ENCODE results near the gene RPS24.
A peak's percentile ranks its signal among the peaks of the same experiment; 100 is the strongest.
"Not testable (repeated sequence)": the region's sequence is repeated elsewhere in the genome, so short reads cannot be mapped to it uniquely, and the experiment has no call there.

Gene RPS24
- total RNA-seq: 683 to 952 (median 837) reads per million in 4 donors

DNA sequence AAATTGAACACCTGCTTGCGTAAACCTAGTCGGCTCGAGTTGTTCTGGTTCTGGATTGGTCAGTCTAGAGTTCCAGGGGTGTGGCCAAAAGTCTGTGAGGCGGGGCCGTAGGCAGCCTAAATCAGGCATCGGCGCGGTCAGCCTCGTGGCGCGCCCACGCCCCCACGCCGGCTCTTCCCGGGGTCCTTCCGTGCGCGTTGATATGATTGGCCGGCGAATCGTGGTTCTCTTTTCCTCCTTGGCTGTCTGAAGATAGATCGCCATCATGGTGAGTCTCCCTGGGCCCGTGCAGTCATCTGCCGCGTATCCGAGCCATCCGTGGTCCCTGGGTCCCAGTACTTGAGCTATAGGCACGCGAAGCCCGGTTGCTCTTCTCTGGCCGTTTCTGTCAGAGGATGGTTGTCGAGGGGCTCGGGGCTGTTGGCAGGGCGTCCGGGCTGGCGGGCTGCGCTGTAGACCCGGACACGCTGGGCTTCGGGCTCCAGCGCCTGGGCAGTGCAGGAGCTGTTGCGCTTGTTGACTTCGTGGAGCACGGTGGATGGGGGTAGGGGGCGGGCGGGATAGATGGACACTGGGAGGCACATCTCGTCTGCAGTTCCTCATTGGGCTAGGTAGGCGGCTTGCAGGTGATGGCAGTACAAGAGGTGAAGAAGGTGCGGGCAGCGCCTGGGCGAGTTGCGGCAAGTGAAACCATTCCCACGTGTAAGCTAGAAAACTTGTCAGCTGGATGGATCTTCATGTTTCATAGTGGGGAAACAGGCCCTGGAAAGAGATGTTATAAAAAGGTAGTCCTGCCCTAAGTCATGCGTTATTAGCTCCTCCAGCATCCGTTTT, at the start of gene RPS24:
TSS of gene RPS24 (plus strand) at position 227 of the 834 bp plus-strand sequence. CDS start at position 266, 39 bp downstream.
- DNase-seq: peak; percentile 84 to 97 (median 92)

DNA sequence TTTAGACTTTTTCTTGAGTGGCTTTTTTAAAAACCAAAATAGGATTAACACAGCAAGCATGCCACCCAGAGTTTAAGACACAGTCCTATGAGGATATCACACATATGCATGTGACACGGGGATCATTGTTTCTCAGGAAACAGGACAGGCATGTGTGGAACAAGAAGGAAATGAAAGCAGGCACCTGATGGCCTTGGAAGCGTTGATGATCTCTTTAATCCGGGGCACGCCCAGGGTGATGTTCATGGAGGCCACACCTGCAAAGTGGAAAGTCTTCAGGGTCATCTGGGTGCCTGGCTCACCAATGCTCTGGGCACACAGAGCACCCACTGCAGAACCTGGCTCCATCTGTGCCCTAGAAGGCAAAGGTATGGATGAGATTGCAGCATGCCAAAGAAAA, 48.7 kb upstream of the RPS24 start:
- DNase-seq: no peak

DNA sequence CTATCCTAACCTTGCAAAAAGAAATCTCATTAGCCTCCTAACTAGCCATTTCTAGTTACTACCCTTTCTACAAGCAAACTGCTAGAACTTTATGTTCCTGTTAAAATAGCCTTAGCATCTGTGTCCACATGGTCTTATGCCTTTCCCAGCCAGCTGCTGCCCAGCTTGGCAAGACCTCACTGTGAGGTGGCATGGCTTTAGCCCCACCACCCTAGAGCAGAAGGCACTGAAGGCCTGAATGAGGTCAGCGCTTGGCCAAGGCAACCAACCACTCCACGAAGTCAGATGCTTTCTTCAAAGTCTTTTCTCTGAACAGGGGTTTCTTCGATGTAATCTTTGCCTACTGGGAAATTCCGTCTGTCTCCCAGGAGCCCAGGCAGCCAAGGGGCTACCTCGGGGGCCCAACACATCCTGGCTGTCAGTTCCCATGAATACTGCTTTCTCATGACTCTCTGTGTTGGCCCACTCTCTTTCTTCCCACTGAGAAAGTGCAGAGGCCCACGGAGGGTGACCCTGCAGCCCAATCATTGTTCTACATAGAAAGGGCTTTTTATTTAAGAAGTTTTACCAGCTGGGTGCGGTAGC, 45.9 kb upstream of the RPS24 start:
- no peak for DNase-seq

DNA sequence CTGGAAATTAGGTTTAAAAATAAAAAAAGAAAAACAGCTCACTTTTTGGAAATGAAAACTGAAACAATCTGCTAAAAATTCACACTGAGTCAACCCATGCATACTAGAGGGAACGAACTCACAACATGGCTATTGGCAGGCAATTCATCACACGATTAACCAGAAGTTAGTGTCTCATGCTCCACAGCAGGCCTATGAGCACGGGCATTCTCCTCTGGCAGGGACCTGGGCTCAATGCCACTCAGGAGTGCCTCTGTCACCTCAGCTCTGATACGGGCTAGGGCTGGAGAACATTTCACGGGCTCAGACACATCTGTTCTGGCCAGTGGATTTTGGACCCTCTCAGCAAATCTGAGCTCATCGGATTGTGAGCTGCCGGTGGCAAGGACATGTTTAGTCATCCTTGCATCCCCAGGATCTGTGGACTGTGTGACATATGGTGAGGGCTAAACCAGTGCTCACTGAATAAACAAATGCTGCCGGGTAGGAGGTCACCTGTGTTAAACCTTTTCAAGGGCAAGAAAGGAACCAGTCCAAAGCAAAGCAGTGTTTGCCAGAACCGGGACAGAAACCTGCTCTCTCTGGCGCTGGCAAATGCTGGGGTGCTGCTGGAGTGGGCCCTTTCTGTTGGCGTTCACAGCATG, 44.5 kb upstream of the RPS24 start:
- no peak for DNase-seq

DNA sequence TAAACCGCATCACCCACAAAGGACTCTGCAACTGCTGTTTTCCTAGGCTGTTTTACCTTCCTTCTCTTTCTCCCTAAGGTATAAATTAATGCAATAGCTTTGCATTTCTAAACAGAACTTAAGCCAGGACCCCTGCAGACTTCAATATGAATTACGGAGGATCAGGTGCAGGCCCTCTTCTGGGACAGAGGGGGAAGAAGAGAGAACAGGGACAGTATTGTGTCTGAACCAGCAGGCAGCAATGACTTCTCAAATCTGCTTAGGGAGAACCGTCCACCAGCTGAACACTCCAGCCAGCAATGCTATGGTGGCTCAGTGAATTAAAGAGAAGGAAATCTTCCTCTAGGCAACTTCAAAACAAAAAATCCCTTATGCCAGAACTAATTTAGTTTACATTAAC, 40.0 kb upstream of the RPS24 start:
- no peak for DNase-seq

DNA sequence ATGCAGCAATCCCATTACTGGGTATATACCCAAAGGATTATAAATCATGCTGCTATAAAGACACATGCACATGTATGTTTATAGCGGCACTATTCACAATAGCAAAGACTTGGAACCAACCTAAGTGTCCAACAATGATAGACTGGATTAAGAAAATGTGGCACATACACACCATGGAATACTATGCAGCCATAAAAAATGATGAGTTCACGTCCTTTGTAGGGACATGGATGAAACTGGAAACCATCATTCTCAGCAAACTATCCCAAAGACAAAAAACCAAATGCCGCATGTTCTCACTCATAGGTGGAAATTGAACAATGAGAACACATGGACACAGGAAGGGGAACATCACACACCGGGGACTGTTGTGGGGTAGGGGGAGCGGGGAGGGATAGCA, 34.9 kb upstream of the RPS24 start:
- DNase-seq: not testable (repeated sequence)

DNA sequence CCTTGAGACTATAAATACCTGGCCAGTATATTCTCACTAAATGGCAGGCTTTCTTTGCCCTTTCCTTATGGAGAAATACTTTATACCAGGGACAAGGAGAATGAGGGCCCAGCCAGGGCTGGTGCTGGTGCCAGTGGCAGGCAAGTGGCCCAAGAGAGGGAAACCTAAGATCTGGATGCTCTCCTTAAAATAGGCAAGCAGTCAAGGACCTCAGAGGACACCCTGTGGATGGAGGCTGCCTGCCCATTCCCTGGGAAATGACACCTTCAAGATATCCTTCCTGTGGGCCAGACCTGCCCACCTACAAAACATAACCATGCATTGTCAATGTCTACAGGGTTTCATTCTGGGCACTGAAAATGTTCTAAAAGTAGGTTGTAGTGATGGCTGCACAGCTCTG, 33.5 kb upstream of the RPS24 start:
- DNase-seq: no peak

DNA sequence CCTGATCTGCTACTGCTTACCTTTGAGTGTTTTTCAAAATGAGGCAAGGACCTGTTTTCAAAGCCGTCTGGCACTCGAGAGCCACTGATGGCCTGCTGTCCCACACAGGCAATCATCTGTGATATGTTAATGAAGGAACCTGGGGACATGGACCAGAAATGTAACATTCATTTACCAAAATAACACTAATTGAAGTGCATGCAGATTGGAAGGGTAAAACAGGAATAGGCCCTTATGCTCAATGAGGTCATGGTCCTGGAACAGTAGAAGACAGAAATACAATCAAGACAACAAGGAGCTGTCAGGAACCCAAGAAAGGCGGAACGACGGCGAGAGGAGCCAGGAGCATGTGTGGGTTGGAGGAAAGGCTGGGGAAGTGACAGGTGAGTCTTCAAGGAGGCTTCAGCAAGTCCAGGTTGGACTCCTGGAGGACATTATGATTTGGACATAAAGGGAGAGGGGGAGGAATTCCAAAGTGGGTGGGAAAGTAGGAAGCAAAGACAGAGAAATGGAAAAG, 32.6 kb upstream of the RPS24 start:
- DNase-seq: no peak

DNA sequence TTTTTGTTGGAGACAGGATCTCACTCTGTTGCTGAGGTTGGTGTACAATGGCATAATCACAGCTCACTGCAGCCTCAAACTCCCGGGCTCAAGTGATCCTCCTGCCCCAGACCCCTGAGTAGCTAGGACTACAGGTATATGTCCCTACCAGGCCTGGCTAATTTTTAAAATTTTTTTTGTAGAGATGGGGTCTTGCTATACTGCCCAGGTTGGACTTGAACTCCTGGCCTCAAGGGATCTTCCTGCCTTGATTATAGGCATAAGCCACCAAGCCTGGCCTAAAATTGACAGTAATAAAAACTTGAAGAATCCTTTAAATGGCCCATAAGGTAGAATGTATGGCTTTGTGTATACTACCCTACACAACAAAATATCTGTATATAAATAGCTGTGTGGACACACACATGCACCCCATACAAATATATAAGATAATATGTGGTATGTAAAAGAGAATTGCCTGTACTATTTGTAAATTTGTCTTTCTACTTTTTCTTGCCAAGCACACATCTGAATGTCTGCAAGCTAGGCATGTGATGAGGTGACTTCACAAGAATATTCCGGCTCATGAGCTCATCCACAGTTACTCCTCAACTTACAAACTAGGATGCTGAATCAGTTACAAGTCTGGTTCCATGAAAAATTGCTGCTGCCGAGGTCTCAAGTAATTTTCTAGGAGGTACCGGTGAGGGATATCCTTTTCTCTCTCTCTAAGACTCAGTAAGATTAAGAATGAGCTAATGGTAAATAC, 30.9 kb upstream of the RPS24 start:
- no peak for DNase-seq

DNA sequence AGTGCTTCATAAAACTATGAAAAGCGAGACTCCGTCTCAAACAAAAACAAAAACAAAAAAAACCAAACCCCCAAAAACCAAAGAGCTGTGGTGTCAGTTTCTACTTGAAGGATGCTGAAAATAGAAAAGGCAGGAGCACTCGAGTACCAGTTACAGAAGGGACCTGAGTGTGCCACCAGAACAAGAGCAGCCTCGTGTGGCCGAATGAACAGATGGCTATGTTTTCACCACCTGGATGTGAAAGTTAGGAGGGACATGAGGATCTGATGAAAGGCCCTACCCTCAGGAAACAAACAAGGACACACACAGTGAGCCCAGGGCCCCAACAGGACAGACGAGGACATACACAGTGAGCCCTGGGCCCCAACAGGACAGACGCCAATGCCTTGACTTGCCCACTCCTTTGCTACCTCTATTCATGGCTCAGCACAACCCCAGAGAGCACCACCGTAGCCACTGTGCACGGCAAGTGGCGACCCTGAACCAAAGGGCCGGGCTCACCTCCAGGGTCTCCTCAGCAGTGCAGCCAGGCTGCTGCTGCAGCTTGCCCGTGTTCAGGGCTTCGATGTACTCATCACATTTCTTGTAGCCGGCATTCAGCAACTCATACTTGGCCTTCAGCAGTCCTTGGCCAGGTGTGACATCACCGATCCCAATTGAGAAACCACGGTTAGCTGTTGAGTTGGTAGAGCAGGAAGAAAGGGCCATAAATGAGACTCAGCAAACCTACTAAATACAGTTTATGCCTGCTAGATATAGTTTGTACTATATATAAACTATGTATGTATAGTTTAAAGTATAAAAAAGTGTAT, 29.2 kb upstream of the RPS24 start:
- DNase-seq: no peak

DNA sequence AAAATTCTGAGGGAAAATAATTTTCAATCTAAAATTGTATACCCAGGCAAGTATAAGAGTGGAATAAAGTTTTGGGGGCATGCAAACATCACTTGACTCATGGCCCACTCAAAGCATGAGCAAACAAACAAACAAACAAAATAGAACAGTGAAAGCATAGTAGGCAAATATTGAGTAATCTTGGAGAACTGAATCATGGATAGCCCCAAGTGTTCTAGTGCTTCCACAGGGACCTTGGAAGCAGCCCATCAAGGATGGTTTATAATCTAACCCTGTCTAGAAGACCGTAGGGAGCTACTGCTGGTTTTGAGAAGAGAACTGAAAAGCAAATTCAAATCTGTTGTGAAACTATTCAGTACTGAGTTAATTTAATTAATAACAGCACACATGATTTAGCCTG, 26.5 kb upstream of the RPS24 start:
- no peak for DNase-seq

DNA sequence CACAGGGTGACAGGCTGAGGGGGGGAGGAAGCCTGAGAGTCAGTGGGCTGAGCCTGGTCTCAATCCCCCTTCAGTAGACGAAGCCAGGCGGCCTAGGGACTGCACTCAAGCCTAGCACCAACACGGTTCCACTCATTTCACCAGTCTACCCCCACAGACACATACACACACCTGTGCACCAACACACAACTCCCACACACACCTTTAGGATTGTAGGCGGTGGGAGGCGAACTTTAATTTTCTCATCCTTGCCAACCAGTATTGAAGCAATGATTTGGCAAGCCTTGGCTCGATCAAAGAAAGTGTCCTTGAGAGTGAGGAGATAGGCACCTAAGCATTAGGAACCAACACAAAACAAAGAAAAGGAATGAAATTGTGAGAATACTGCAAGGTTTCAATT, 24.0 kb upstream of the RPS24 start:
- DNase-seq: no peak

DNA sequence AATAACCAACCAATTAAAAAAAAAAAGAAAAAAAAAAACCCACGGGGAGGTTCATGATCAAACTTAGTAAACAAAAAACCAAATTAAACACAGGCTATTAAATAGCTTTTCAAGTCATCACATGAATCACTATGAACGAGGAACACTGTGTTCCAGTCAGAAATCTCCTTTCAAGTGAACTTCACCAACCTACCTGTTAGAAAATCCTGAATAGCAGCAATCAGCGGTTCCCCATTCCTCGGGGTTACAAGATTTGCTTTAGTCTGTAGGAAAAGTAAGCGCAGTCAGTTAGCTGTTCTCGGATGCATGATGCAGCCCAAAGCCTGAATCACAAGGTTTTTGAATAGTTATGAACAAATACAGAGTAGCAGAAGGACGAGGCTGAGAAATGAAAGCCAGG, 23.4 kb upstream of the RPS24 start:
- DNase-seq: no peak

DNA sequence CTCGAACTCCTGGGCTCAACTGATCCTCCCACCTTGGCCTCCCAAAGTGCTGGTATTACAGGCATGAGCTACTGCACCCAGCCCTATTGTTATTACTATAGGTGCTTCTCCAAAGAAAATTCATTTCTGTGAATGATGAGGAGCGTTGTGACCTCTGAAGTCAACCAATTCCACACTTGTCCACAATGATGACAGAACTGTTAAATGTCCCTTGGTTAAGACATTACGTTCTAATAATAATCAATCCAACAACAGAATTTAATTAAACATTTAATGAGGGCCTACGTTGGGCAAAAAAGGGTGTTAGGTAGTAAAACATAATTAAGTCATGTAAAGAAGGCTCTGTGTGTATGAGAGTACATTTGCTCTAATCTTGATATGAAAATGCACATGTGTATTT, 22.6 kb upstream of the RPS24 start:
- DNase-seq: no peak

DNA sequence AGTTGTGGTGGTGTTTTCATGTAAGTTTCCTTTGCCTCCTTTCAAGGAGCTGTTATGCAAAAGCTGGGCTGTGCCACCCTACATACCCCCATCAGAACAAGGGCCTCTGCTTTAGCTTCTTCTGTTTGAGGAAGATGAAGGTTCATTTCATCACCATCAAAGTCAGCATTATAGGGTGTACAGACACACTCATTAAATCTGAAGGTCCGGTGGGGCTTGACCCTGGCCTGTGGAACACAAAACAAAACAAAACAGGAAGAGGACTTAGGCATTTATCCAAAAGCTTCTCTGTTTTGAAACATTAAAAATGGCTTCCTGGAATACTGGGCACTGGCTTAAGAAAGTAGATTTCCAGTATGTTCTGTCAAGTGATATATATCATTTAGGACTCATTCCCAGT, 20.1 kb upstream of the RPS24 start:
- DNase-seq: no peak

DNA sequence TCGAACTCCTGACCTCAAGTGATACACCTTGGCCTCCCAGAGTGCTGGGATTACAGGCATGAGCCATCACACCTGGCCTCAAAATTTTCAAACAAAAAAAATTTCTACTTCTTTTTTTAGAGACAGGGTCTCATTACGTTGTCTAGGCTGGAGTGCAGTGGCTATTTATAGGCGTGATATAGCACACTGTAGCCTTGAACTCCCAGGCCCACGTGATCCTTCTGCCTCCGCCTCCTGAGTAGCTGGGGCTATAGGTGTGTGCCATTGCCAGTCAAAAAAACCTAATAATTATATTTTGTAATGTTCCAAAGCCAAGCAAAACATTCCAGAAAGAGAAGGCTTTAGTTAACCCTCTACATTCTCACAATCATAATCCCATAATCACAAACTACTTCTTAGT, 18.1 kb upstream of the RPS24 start:
- no peak for DNase-seq

DNA sequence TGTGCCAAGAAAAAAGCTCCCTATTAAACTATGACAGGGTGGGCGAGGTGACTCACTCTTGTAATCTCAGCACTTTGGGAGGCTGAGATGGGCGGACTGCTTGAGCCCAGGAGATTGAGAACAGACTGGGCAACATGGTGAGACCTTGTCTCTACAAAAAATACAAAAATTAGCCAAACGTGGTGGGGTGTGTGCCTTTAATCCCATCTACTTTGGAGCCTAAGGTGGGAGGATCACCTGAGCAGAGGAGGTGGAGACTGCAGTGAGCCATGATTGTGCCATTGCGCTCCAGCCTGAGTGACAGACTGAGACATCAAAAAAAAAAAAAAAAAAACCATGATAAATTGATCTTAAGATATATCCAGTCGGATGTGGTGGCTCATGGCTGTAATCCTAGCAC, 15.8 kb upstream of the RPS24 start:
- no peak for DNase-seq

DNA sequence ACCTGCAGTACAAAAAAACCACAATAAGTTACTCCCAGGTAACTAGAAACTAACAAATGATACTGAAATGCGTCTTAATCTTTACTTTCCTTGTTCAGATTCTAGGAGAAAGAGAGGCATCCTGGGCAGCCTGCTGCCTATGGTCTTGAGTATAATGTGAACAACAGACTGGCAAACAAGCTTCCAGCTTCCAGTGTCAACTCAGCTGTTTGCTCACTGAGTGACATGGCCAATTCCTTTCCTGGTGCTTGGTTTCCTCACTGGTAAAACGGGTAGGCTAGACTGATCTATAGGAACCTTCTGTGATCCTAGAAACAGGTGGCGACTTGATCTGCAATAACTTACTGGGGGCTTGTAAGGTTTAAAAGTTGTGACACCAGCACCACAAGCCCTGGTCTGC, 14.4 kb upstream of the RPS24 start:
- no peak for DNase-seq

DNA sequence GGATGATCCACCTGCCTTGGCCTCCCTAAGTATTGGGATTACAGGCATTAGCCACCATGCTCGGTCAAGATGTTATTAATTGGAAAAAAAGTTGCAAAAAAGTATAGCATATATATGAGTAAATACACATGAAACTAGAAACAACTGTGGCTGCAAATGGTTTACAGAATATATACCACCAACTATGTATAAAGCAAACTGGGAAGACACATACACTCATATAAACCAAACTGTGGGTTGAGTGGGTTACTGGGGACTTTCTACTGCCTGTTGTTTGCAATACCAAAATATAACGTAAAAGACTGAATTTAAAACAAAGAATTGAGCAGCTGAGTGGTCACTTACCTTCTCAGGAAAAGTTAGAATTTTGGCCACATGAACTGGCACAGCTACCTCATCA, 12.5 kb upstream of the RPS24 start:
- DNase-seq: no peak

DNA sequence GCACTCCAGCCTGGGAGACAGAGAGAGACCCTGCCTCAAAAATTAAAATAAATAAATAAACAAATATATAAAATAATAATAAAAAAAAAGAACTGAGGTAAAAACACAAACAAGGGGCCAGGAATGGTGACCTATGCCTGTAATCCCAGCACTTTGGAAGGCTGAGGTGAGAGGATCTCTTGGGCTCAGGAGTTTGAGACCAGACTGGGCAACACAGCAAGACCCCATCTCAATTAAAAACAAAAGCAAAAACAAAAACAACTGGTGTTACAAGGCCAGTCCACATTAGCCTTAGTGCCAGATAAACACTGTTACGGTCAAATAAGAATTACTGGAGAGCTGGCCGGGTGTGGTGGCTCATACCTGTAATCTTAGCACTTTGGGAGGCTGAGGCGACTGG, 9.9 kb upstream of the RPS24 start:
- no peak for DNase-seq

DNA sequence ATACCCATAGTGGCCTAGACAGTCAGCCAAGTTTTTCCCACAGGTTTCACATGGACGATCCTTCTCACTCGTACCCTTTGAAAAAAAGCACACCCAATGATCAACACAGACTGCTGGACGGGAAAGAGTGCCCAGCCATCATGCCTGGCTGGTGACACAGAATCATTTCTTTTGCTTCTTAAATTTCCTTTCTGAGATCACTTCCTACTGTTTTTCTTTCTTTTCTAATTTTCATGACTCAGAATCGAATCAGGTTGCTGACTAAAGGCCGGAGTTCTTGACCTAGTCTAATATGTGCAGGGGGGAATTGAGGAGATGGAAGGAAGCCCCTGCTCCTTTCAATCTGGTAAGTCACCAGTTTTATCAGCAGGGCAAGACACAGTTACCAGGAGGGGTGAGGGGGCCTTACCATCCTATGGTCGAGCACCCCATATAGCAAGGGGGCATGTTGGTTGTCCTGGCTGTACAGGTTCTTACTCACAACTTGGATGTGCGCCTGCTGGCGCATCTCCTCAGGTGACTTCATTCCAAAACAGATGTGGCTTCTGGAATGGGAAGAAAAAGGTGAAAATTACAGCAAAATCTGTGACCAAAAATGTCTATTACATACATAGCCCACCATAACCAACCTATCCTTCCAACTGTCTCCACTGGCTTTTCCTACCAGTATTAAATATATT, 7.8 kb upstream of the RPS24 start:
- DNase-seq: no peak
